H1 (cell line): Measurements from ENCODE around the gene LIMK2. TPM values are rescaled to one million over a fixed set of nuclear protein-coding genes. Genes with fewer than 3 reads are reported as not detected.

ENCODE experiments used
- CTCF ChIA-PET: fragments of 300-600 bp; sonication (Branson Sonifier 250); formaldehyde crosslinking; loops from one replicate; lab custom pipeline; 2021; ENCODE audit not compliant: partially characterized antibody; lab: Charles Lee
- POLR2A ChIA-PET: fragments of 300-600 bp; sonication (Branson Sonifier 250); formaldehyde crosslinking; loops from one replicate; lab custom pipeline; 2021; ENCODE audit warnings: inconsistent platforms; ENCODE audit not compliant: partially characterized antibody; lab: Charles Lee
- DNase-seq, 2 experiments: peaks; one replicate each; pipeline versions ENCODE4 v3.0.0 to v3.0.0-alpha.2; 2010 to 2022; ENCODE audit warnings: low spot score in 2 of 2, low read depth in 1 of 2, mixed read lengths in 1 of 2
- FAIRE-seq: peaks from 2 replicates; lab custom pipeline; 2011; peaks lifted over from hg19 to GRCh38; lab: Jason Lieb, UNC
- H2AFZ ChIP-seq: 2 replicates; pipeline ENCODE4 v1.8.1; 2012; ENCODE audit warnings: low read length, inconsistent platforms
- H2AK5ac ChIP-seq: 2 replicates; pipeline ENCODE4 v1.6.1; 2013; ENCODE audit warnings: low read depth, low read length
- H2BK120ac ChIP-seq: replicated peaks from 2 replicates; pipeline ENCODE3; 2013; ENCODE audit warnings: low read depth, low read length, inconsistent platforms
- H2BK12ac ChIP-seq: 2 replicates; pipeline ENCODE4 v1.6.1; 2013; ENCODE audit warnings: low read depth, low read length
- H2BK15ac ChIP-seq: 2 replicates; pipeline ENCODE4 v1.6.1; 2013; ENCODE audit warnings: low read length
- H2BK20ac ChIP-seq: 2 replicates; pipeline ENCODE4 v1.6.1; 2013; ENCODE audit warnings: low read length
- H2BK5ac ChIP-seq: 2 replicates; pipeline ENCODE4 v1.6.1; 2013; ENCODE audit warnings: low read depth, low read length
- H3K14ac ChIP-seq: 2 replicates; pipeline ENCODE4 v1.6.1; 2013; ENCODE audit warnings: inconsistent platforms; ENCODE audit not compliant: insufficient read length
- H3K18ac ChIP-seq: 2 replicates; pipeline ENCODE4 v1.6.1; 2013; ENCODE audit warnings: low read length; ENCODE audit errors: extremely low read depth
- H3K23ac ChIP-seq: 2 replicates; pipeline ENCODE4 v1.6.1; 2013; ENCODE audit warnings: inconsistent platforms; ENCODE audit not compliant: insufficient read length
- H3K23me2 ChIP-seq: 2 replicates; pipeline ENCODE4 v1.6.1; 2013; ENCODE audit warnings: low read depth, low read length
- H3K27ac ChIP-seq: 2 replicates; pipeline ENCODE4 v1.6.1; 2011; ENCODE audit warnings: low read depth, low read length, inconsistent platforms
- H3K27me3 ChIP-seq, 4 experiments: replicated peaks in 1 of 4; 1 replicate in 1 of 4; 2 replicates in 3 of 4; pipeline versions ENCODE4 v1.6.1 to v1.8.1; 2011 to 2013; ENCODE audit warnings: low read length in 3 of 4, mild to moderate bottlenecking in 3 of 4, inconsistent platforms in 2 of 4, mixed read lengths in 2 of 4, moderate library complexity in 1 of 4; ENCODE audit not compliant: control insufficient read depth in 3 of 4, insufficient read depth in 3 of 4; ENCODE audit errors: extremely low read depth in 1 of 4
- H3K36me3 ChIP-seq, 4 experiments: 2 replicates each; pipeline versions ENCODE4 v1.6.1 to v1.8.1; 2011 to 2013; ENCODE audit warnings: mild to moderate bottlenecking in 4 of 4, low read length in 3 of 4, moderate library complexity in 2 of 4, control low read depth in 1 of 4, inconsistent platforms in 1 of 4; ENCODE audit not compliant: insufficient read depth in 4 of 4, control insufficient read depth in 2 of 4
- H3K4ac ChIP-seq: replicated peaks from 2 replicates; pipeline ENCODE3; 2013; ENCODE audit warnings: low read length, low read depth, mixed read lengths, inconsistent platforms; ENCODE audit not compliant: insufficient read length
- H3K4me1 ChIP-seq, 4 experiments: replicated peaks in 1 of 4; 1 replicate in 1 of 4; 2 replicates in 3 of 4; pipeline versions ENCODE4 v1.6.1 to v1.8.1; 2011 to 2013; ENCODE audit warnings: low read length in 3 of 4, inconsistent platforms in 2 of 4, mixed read lengths in 1 of 4; ENCODE audit not compliant: insufficient read depth in 4 of 4, control insufficient read depth in 3 of 4
- H3K4me2 ChIP-seq, 2 experiments: 2 replicates each; pipeline versions ENCODE4 v1.6.1 to v1.8.1; 2011 to 2013; ENCODE audit warnings: low read depth in 2 of 2, low read length in 2 of 2, control low read depth in 1 of 2, inconsistent platforms in 1 of 2, mild to moderate bottlenecking in 1 of 2; ENCODE audit not compliant: insufficient read depth in 1 of 2
- H3K4me3 ChIP-seq, 4 experiments: fragments of 200-600, 300-600 bp in 1 of 4; sonication (generic), shearing (Covaris generic), sonication (Bioruptor Twin) in 1 of 4; 2 replicates each; pipeline versions ENCODE4 v1.5.1 to v1.8.1; 2011 to 2016; ENCODE audit warnings: low read length in 4 of 4, low read depth in 3 of 4, control low read depth in 2 of 4, inconsistent platforms in 2 of 4, mild to moderate bottlenecking in 2 of 4, mixed read lengths in 1 of 4, moderate library complexity in 1 of 4; ENCODE audit not compliant: insufficient read depth in 2 of 4; ENCODE audit errors: extremely low read depth in 1 of 4
- H3K56ac ChIP-seq: replicated peaks from 2 replicates; pipeline ENCODE3; 2013; ENCODE audit warnings: low read depth, mild to moderate bottlenecking, mixed read lengths, low read length, inconsistent platforms; ENCODE audit not compliant: insufficient read length
- H3K79me1 ChIP-seq: 2 replicates; pipeline ENCODE4 v1.6.1; 2013; ENCODE audit warnings: low read depth, low read length, control low read depth
- H3K79me2 ChIP-seq, 2 experiments: 2 replicates each; pipeline versions ENCODE4 v1.6.1 to v1.8.1; 2012 to 2013; ENCODE audit warnings: low read length in 2 of 2, mild to moderate bottlenecking in 2 of 2, inconsistent platforms in 1 of 2; ENCODE audit not compliant: insufficient read depth in 2 of 2, control insufficient read depth in 1 of 2
- H3K9ac ChIP-seq, 4 experiments: replicated peaks in 1 of 4; 1 replicate in 1 of 4; 2 replicates in 3 of 4; pipeline versions ENCODE4 v1.6.1 to v1.8.1; 2011 to 2013; ENCODE audit warnings: low read depth in 3 of 4, low read length in 3 of 4, control low read depth in 2 of 4, mild to moderate bottlenecking in 2 of 4, moderate library complexity in 2 of 4, inconsistent platforms in 1 of 4; ENCODE audit errors: extremely low read depth in 1 of 4
- H3K9me3 ChIP-seq, 2 experiments: 2 replicates each; pipeline versions ENCODE4 v1.6.1 to v1.8.1; 2012 to 2013; ENCODE audit warnings: mild to moderate bottlenecking in 2 of 2, moderate library complexity in 2 of 2, control low read depth in 1 of 2, inconsistent platforms in 1 of 2, low read depth in 1 of 2, low read length in 1 of 2, mixed read lengths in 1 of 2; ENCODE audit not compliant: insufficient read depth in 2 of 2
- H4K20me1 ChIP-seq, 2 experiments: replicated peaks in 1 of 2; 2 replicates each; pipeline versions ENCODE3 to v1.8.1; 2011 to 2013; ENCODE audit warnings: inconsistent platforms in 2 of 2, low read length in 2 of 2, mild to moderate bottlenecking in 1 of 2; ENCODE audit not compliant: insufficient read depth in 2 of 2, control insufficient read depth in 1 of 2
- H4K5ac ChIP-seq: 2 replicates; pipeline ENCODE4 v1.6.1; 2013; ENCODE audit warnings: low read length, low read depth, mixed read lengths, inconsistent platforms; ENCODE audit not compliant: insufficient read length
- H4K8ac ChIP-seq: 2 replicates; pipeline ENCODE4 v1.8.0; 2013; ENCODE audit warnings: mild to moderate bottlenecking, moderate library complexity, low read length, inconsistent platforms; ENCODE audit not compliant: insufficient read depth; ENCODE audit errors: extremely low read depth
- H4K91ac ChIP-seq: replicated peaks from 2 replicates; pipeline ENCODE3; 2013; ENCODE audit warnings: low read length, mixed read lengths, inconsistent platforms; ENCODE audit not compliant: insufficient read length
- CEBPB ChIP-seq: IDR thresholded peaks from 2 replicates; pipeline ENCODE4 v1.6.1; 2012; ENCODE audit warnings: low read depth, low read length
- CHD1 ChIP-seq: IDR thresholded peaks from 2 replicates; pipeline ENCODE4 v1.6.1; 2012; ENCODE audit warnings: low read depth, low read length, improper control_type of control experiment
- CHD2 ChIP-seq: IDR thresholded peaks from 2 replicates; pipeline ENCODE4 v1.6.1; 2012; ENCODE audit warnings: low read length, improper control_type of control experiment
- CTCF ChIP-seq, 3 experiments: IDR thresholded peaks; 1 replicate in 2 of 3; 2 replicates in 1 of 3; pipeline versions ENCODE4 v1.5.1 to v1.6.1; 2011; ENCODE audit warnings: low read length in 3 of 3, mild to moderate bottlenecking in 3 of 3, inconsistent platforms in 2 of 3, low read depth in 1 of 3, moderate library complexity in 1 of 3; ENCODE audit not compliant: insufficient read depth in 1 of 3; ENCODE audit errors: control extremely low read depth in 1 of 3
- E2F6 ChIP-seq: IDR thresholded peaks from 2 replicates; pipeline ENCODE4 v1.6.1; 2012; ENCODE audit warnings: inconsistent platforms
- EZH2 ChIP-seq: fragments of 200-600 bp; sonication (generic); IDR thresholded peaks from 2 replicates; pipeline ENCODE4 v1.7.1; 2012; ENCODE audit warnings: low read depth, mild to moderate bottlenecking, moderate library complexity, low read length, inconsistent platforms; ENCODE audit not compliant: severe bottlenecking
- MAX ChIP-seq: IDR thresholded peaks from 2 replicates; pipeline ENCODE4 v1.6.1; 2012; ENCODE audit warnings: inconsistent platforms
- RFX5 ChIP-seq: IDR thresholded peaks from 2 replicates; pipeline ENCODE4 v1.6.1; 2011; ENCODE audit warnings: low read depth, low read length, improper control_type of control experiment, borderline replicate concordance
- TBP ChIP-seq: IDR thresholded peaks from 2 replicates; pipeline ENCODE4 v1.6.1; 2011; ENCODE audit warnings: low read depth, low read length, improper control_type of control experiment
- TEAD4 ChIP-seq: IDR thresholded peaks from 2 replicates; pipeline ENCODE4 v1.6.1; 2012; ENCODE audit warnings: low read depth, low read length, inconsistent platforms, mixed read lengths
- WGBS, 2 experiments: shearing (Covaris generic) in 1 of 2; methylation state at CpG; one replicate each; pipeline versions ENCODE4 v1.1.6 to v1.1.7; 2013 to 2015; ENCODE audit warnings: low lambda C conversion rate in 2 of 2, mixed read lengths in 2 of 2, inconsistent platforms in 1 of 2, low coverage in 1 of 2, missing lambda C conversion rate in 1 of 2; ENCODE audit not compliant: insufficient replicate concordance in 2 of 2, insufficient coverage in 1 of 2, insufficient read length in 1 of 2; ENCODE audit errors: extremely low coverage in 1 of 2, missing lambda C conversion rate in 1 of 2; 5-methylcytosine and 5-hydroxymethylcytosine counted together
- polyA plus RNA-seq, 7 experiments: library from polyadenylated mRNA; depleted of rRNA in 3 of 7; stranded (reverse) in 5 of 7; unstranded in 2 of 7; fragments of >200 nt in 5 of 7; fragments of 200-250 nt in 2 of 7; gene quantifications; 1 replicate in 5 of 7; 2 replicates in 1 of 7; 4 replicates in 1 of 7; pipeline versions ENCODE4 v1.2.1 to v1.2.3, GENCODE V29; 2011 to 2013; ENCODE audit warnings: missing spikeins in 2 of 7, mixed read lengths in 2 of 7
- total RNA-seq: library from RNA; stranded (reverse); fragmentation: NEBNext Ultra II Directional; extraction: Animal tissue kit (Norgen Biotek cat#: 25700); gene quantifications from 2 replicates; pipeline ENCODE4 v1.2.1, GENCODE V29; 2021

Gene LIMK2
- total and polyA plus RNA-seq, 2 of the 8 experiments (the other 6 are each of a cell fraction or from before 2014, with no cell fraction given) = 13.2 to 37.6 TPM

GRCh38 chr22:31326877-31327276 is 114.8 kb downstream of the LIMK2 start:
- Histone ChIP-seq H4K20me1 (peaks cover 6 to 18% of the 10 kb centered on the region in 2 experiments), H3K9me3 (no peaks in the 10 kb centered on the region), H3K4me2 (no peak overlapping the region), H3K79me2 (peaks cover 0 to 16% of the 10 kb centered on the region in 2 experiments; a peak in 2 of 4 replicates), H3K27me3 (no peaks in the 10 kb centered on the region), H2BK120ac (no peak overlapping the region), H3K9ac (no peak overlapping the region), H2AFZ (no peak overlapping the region), H3K4ac (no peak overlapping the region), H3K23me2 (no peaks in the 10 kb centered on the region), H4K5ac (no peak overlapping the region), H2BK12ac (no peak overlapping the region), H3K23ac (no peak overlapping the region), H2BK20ac (no peak overlapping the region), H3K56ac (no peak overlapping the region), H2BK5ac (no peak overlapping the region; the same call in 1 of the 2 replicates), H2AK5ac (no peak overlapping the region), H4K91ac (no peak overlapping the region), H2BK15ac (no peak overlapping the region), H3K79me1 (peaks cover 10% of the 10 kb centered on the region), H3K27ac (no peak overlapping the region), H3K14ac (no peak overlapping the region), H3K36me3 (peaks cover 34 to 59% (median 48%) of the 10 kb centered on the region in 4 experiments), H4K8ac (no peak overlapping the region; the same call in 1 of the 2 replicates), H3K4me3 (no peak overlapping the region), H3K4me1 (no peaks in the 10 kb centered on the region; a peak in 1 of 7 replicates), H3K18ac (no peak overlapping the region)
- 91% methylated on average over 7 of the region's 9 CpGs; no CpG with 5 or more reads in 1 of the 2 experiments for WGBS, 2 experiments
- FAIRE-seq = no peak
- ChIA-PET CTCF (interaction anchor here (1.3 to 3.5 kb wide), 2 partner anchors 11 to 14 kb away, joined by 5 to 17 read pairs; no protein-coding TSS in a partner anchor), POLR2A (interaction anchor here (0.8 to 10.7 kb wide), 4 partner anchors 8 to 14 kb away, joined by 3 to 116 read pairs (median 4); no protein-coding TSS in a partner anchor)
- DNase-seq = no peak
- TF ChIP-seq CHD2 (no peak), RFX5 (no peak), EZH2 (no peak), CHD1 (no peak), E2F6 (no peak), TEAD4 (no peak), MAX (no peak), CTCF (IDR thresholded peaks at IDR 0.05; ENCODE audit: control extremely low read depth in 1 of 3, insufficient read depth in 1 of 3, low read depth in 1 of 3, low read length in 3 of 3) (no peak), CEBPB (no peak), TBP (no peak)
